Testis (tissue), 3 donors: ENCODE measurements around the gene ARHGAP26. TPM values are rescaled to one million over a fixed set of nuclear protein-coding genes. Genes with fewer than 3 reads are reported as not detected.
A peak's percentile ranks its signal among the peaks of the same experiment; 100 is the strongest.

Source experiments
- DNase-seq: peaks from one replicate; pipeline ENCODE4 v3.0.0-alpha.2; 2019
- H3K27ac ChIP-seq, 2 donors: fragments of 200-600 bp; sonication (generic); one replicate each; pipeline ENCODE4 v1.5.1; 2019
- H3K27me3 ChIP-seq: fragments of 200-600 bp; sonication (generic); one replicate; pipeline ENCODE4 v1.5.1; 2019
- H3K36me3 ChIP-seq: fragments of 200-600 bp; sonication (generic); one replicate; pipeline ENCODE4 v1.5.1; 2017; ENCODE audit warnings: low read depth; ENCODE audit errors: missing control alignments
- H3K4me1 ChIP-seq: fragments of 200-600 bp; sonication (generic); one replicate; pipeline ENCODE4 v1.5.1; 2019
- H3K4me3 ChIP-seq, 2 donors: fragments of 200-600 bp; sonication (generic); one replicate each; pipeline ENCODE4 v1.5.1; 2017 to 2019
- H3K9me3 ChIP-seq: fragments of 200-600 bp; sonication (generic); one replicate; pipeline ENCODE4 v1.5.1; 2017
- POLR2A ChIP-seq: fragments of 450-650 bp; IDR thresholded peaks from one replicate; pipeline ENCODE4 v1.6.1; 2017; ENCODE audit warnings: antibody characterized with exemption, mild to moderate bottlenecking, moderate library complexity
- WGBS, 2 donors: methylation state at CpG; one replicate each; pipeline ENCODE4 v1.1.5; 2018; 5-methylcytosine and 5-hydroxymethylcytosine counted together
- intact Hi-C: fragments of 100-400 bp; cut with DNase I; formaldehyde crosslinking; loops from one replicate; pipeline ENCODE4 v1.15.1; 2023; ENCODE audit warnings: low total_unique reads
- polyA plus RNA-seq: library from polyadenylated mRNA; stranded (reverse); fragments of 350-450 nt; fragmentation: Illumina TruSeq; extraction: RNeasy Lipid Tissue Mini Kit (QIAGEN cat#74804); gene quantifications from one replicate; pipeline ENCODE4 v1.2.3, GENCODE V29; 2014; ENCODE audit warnings: low read depth, low replicate concordance; ENCODE audit not compliant: insufficient read depth
- total RNA-seq, 2 donors: library from RNA; depleted of rRNA; stranded (reverse); fragments of >200 nt; gene quantifications; one replicate each; pipeline ENCODE4 v1.2.3, GENCODE V29; 2016
- TF ChIP-seq, protein P1 (sequence below), 3 experiments: fragments of 450-650 bp in 2 of 3; fragments of 200-600 bp in 1 of 3; sonication (generic) in 1 of 3; IDR thresholded peaks; one replicate each; pipeline ENCODE4 v1.5.1; 2016 to 2019; ENCODE audit warnings: antibody characterized with exemption in 3 of 3, mild to moderate bottlenecking in 2 of 3, moderate library complexity in 1 of 3

Gene ARHGAP26
- total and polyA plus RNA-seq, 3 donors from 2014 or later: 33.8 to 98.7 (median 95.7) TPM

DNA sequence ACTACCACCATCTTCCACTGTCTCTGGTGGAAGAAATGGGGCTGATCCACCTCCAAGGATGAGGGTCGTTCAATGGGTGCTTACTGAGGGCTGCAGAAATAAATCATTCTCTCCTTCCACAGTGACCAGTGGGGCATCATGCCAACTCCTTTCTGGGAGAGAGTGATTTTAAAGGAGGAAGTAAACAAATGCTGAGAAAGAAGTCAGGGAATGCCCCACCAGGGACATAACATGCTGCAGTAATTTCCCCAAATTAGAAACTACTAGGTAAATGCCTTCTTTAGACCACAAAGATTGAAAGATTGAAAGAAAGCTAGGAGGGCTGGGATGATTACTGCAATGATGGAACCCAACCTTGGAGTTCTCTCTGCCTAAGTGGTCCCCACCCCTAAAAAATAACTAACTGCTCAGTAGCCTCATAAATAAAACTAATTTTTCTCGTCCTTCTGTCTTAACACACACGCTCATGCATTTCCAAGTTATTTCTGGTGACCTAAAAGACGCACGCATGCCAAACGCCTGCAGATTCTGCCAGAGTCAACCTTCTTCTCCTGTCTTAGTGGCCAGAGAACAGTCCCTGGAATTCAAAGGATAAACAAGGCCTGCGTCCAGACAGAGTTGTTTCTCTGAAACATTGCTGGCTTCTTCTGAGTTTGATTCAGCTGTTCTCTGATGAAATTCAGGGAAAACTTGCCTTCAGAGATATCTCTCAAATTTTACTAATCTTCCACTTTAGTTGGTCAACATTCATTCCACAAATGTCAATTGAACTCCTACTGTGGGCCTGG lies 383.3 kb downstream of the ARHGAP26 start:
- peaks cover 4% of the 10 kb centered on the region for H3K4me1 ChIP-seq
- intact Hi-C loops: no loop called here
- peak; percentile 80 for DNase-seq
- no peaks in the 10 kb centered on the region for H3K9me3 ChIP-seq
- 51 to 66% methylated on average over 7 of the region's 7 CpGs for WGBS, 2 donors
- peak overlapping the region in 1 of 2 donors; percentile 52 for H3K27ac ChIP-seq
- H3K36me3 ChIP-seq: no peaks in the 10 kb centered on the region
- no peak overlapping the region for H3K4me3 ChIP-seq
- no peaks in the 10 kb centered on the region for H3K27me3 ChIP-seq
- TF ChIP-seq, protein P1, sequence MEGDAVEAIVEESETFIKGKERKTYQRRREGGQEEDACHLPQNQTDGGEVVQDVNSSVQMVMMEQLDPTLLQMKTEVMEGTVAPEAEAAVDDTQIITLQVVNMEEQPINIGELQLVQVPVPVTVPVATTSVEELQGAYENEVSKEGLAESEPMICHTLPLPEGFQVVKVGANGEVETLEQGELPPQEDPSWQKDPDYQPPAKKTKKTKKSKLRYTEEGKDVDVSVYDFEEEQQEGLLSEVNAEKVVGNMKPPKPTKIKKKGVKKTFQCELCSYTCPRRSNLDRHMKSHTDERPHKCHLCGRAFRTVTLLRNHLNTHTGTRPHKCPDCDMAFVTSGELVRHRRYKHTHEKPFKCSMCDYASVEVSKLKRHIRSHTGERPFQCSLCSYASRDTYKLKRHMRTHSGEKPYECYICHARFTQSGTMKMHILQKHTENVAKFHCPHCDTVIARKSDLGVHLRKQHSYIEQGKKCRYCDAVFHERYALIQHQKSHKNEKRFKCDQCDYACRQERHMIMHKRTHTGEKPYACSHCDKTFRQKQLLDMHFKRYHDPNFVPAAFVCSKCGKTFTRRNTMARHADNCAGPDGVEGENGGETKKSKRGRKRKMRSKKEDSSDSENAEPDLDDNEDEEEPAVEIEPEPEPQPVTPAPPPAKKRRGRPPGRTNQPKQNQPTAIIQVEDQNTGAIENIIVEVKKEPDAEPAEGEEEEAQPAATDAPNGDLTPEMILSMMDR (IDR thresholded peaks at IDR 0.05): no peak
- TF ChIP-seq POLR2A: no peak

- H3K4me1 ChIP-seq: peaks cover 4% of the 10 kb centered on the region
- no peaks in the 10 kb centered on the region for H3K27me3 ChIP-seq
- no peaks in the 10 kb centered on the region for H3K36me3 ChIP-seq
- 65 to 69% methylated on average over 5 of the region's 5 CpGs for WGBS, 2 donors
- peak overlapping the region in 1 of 2 donors; percentile 52 for H3K27ac ChIP-seq
- H3K9me3 ChIP-seq: no peaks in the 10 kb centered on the region
- no peak overlapping the region for H3K4me3 ChIP-seq
- TF ChIP-seq, protein P1 (IDR thresholded peaks at IDR 0.05): no peak
- TF ChIP-seq POLR2A: no peak
- DNase-seq: no peak
- intact Hi-C loops: no loop called here
Observed at GRCh38 chr5:143154510-143155370, 384.6 kb downstream of the ARHGAP26 start.

DNA sequence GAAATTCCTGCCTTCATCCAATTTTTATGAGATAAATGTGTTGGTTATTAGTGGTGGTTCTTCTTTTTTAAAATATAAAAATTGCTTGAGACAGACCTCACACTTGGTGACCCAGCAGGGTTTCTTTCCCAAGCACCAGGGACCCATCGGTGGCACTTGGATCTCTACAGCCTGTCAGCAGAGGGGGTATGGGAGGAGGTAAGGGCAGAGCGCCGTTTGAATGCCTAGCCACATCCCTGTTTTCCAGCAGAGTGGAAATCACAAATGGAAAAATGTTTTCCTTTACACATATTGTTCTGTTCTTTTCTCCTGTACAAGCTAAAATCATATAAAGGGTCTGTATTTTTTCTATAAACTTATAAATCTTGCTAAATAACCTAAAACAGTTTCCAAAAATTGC lies 385.3 kb downstream of the ARHGAP26 start:
- H3K27me3 ChIP-seq: no peaks in the 10 kb centered on the region
- no peaks in the 10 kb centered on the region for H3K36me3 ChIP-seq
- no peak for DNase-seq
- intact Hi-C loops: no loop called here
- no peak overlapping the region for H3K4me3 ChIP-seq
- 60 to 84% methylated on average over 3 of the region's 3 CpGs for WGBS, 2 donors
- TF ChIP-seq POLR2A: no peak
- TF ChIP-seq, protein P1 (IDR thresholded peaks at IDR 0.05): no peak
- peaks cover 4% of the 10 kb centered on the region for H3K4me1 ChIP-seq
- no peaks in the 10 kb centered on the region for H3K9me3 ChIP-seq
- peak overlapping the region in 1 of 2 donors; percentile 20 for H3K27ac ChIP-seq

DNA sequence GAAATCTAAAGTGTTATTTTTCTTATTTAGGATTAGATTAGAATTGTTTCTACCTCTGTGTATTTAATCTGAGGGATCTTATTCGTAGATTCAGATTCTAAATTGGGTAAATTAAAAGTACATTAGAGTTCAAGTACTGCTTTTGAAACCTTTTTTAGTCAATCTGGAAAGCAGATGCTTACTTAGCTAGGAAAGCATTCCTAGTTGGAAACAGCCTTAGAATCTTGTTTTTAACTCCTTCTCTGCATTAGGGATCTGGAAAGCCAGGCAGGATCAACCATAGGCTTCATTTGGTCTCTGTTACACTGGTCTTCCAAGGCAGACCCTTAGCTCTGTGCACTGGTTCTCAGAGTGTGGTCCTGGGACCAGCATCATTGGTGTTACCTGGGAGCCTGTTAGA lies 385.9 kb downstream of the ARHGAP26 start:
- Histone ChIP-seq H3K27ac (no peak overlapping the region), H3K36me3 (no peaks in the 10 kb centered on the region), H3K4me1 (peaks cover 4% of the 10 kb centered on the region), H3K27me3 (no peaks in the 10 kb centered on the region), H3K4me3 (no peak overlapping the region), H3K9me3 (no peaks in the 10 kb centered on the region)
- TF ChIP-seq, protein P1 (IDR thresholded peaks at IDR 0.05): no peak
- no peak for TF ChIP-seq POLR2A
- no peak for DNase-seq
- 73 to 87% methylated on average over 1 of the region's 1 CpG for WGBS, 2 donors
- intact Hi-C loops: no loop called here
